ENCODE results near the gene OXER1. TPM values are rescaled to one million over a fixed set of nuclear protein-coding genes. Genes with fewer than 3 reads are reported as not detected.
"Not testable (repeated sequence)": the region's sequence is repeated elsewhere in the genome, so short reads cannot be mapped to it uniquely, and the experiment has no call there.

OXER1 gene
- total RNA-seq, 1 experiment from 2014 or later, result not detected

DNA sequence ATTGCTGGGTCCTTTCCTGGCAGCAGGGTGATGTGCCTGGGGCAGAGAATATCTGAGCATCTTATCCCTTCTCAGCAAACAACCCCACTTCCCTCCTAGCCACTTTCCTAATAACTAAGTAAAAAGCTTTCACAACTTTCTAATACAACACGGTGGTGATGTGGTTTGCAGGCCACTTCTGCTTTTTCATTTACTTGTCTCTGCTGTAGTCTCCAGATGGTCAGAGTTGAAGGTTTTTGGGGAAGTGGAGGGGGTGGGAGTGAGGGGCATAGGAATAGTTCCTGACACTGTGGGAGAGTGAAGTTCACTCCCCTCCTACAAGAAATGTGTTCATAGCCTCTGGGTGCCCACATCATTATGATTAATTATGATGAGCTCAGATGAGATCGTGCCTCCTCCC, 11.6 kb downstream of the OXER1 start:
- no peak for DNase-seq (ENCODE audit: low read depth)

DNA sequence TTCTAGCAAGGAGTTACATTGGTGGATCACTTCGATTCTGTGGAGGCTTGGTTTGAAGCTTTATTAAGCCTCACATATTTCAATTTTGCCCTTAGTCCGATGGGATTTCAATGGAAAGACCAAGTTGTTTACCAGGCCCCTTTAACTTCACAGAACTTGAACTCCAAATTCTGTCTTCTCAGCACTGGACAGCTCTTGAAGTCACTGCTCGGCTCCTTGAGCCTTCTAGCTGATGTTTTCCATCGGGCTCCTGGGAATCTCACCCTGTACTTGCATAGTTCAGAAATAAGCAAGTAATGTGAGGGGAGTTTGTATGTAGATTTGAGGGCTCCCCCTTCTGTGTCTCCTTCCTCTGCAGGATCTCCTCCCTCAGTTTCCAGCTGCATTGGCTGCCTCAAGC, 15.1 kb downstream of the OXER1 start:
- DNase-seq (ENCODE audit: low read depth), result no peak

DNA sequence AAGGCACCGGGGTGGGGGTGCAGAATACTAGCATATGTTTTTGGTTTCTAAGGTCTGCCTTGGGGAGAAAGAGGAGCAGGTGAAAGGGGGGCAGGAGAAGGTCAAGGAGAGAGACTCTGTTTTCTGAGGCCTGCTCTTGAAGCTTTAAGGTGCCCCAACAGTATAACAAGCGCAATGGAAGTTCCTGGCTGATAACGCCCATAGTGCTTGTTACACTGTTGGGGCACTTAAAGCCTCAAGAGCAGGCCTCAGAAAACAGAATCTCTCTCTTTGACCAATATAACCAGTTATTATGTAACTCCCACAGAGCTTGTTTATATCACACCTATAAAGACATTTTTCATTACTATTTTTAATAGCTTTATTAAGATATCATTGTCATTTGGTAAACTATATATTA, 16.5 kb downstream of the OXER1 start:
- no peak for DNase-seq (ENCODE audit: low read depth)

DNA sequence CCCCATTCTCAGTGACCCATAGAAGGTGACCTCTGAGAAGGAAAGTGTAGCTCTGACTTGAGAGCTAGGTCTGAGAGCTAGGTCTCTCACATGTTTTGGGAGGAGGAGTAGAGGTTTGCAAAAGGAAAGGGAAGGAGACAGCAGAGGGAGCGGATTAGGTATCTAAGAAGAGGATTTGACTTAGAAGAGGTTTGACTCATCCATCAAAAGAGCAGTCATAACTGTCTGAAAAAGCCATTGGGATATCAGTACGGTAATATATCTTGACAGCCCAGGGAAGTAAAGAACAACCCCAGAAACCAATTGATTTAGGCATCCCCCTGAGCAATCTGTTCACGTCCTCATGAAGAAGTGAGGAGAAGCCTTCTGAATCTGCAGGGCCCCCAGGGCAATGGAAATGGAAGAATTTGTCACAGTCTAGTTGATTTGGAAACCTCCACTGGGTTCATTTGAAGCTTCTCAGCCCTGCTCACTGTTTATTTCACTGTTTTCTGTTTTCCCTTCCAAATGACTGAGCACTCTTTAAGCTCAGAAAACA, 19.3 kb downstream of the OXER1 start:
- no peak for DNase-seq (ENCODE audit: low read depth)

DNA sequence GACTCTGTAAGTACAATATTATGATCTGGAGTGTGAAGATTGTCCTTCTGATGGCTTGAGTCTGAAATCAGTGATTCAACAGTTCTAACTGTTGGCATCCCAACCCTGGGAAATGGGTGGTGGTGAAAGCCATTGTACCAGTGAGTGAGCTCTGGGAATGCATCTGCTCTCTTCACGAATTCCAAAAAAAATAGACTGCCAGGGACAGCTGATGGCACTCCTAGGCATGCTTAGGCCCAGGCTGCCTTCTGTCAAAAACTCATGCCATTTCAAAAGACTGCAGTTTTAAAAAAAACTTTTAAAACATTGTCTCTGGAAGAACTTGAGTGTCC, 20.3 kb downstream of the OXER1 start:
- no peak for DNase-seq (ENCODE audit: low read depth)

DNA sequence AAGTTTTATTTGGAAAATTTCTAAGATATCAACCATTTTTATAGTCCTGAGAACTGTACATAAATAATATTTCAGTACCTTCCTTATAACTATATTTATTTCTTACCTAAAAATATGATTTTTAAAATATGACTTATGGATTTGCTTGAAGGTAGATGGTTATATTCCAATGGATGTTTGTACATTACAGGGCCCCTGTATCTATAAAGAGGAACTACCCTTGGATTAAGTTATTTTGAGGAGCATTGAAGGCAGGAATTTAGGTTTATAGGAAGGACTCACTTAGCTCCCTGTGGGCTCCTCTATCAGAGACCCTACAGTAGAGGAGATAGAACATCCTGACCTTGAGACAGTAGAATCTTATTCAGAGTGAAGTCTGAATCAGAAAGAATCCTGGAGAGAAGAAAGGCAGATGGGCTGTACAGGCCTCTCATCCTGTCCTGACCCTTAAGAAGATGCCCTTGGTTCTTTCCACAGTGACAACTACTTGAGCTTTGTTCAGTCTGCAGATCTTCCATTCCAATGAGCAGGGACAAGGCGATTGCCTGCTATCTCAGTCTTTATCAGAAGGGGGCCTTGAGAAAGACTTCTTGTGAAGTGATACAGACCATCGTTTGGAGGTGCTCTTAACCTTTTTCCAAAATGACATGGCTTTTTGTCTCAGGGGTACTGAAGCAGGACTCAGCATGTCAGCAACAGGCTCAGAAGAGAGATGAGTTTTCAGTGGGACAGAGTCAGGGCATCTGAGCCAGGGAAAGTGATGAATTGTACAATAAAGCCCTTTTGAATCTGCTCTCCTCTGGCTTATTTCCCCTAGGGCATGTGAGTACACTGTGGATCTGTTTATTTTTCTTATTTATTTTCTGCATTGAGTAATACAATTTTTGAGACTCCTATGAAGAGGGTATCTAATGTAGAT, 20.9 kb downstream of the OXER1 start:
- peak; percentile 7 for DNase-seq (ENCODE audit: low read depth)

DNA sequence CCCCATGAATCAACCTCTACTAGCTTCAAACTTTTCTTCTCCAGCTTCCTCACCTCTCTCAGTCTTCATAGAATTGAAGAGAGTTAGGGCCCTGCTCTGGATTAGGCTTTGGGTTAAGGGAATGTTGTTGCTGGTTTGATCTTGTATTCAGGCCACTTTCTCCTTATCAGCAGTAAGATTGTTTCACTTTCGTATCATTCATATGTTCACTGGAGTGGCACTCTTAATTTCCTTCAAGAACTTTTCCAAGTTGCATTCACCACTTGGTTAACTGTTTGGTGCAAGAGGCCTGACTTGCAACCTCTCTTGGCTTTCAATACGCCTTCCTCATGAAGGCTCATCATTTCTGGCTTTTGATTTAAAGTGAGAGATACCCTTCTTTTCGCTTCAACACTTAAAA, 22.8 kb downstream of the OXER1 start:
- DNase-seq (ENCODE audit: low read depth), result no peak

DNA sequence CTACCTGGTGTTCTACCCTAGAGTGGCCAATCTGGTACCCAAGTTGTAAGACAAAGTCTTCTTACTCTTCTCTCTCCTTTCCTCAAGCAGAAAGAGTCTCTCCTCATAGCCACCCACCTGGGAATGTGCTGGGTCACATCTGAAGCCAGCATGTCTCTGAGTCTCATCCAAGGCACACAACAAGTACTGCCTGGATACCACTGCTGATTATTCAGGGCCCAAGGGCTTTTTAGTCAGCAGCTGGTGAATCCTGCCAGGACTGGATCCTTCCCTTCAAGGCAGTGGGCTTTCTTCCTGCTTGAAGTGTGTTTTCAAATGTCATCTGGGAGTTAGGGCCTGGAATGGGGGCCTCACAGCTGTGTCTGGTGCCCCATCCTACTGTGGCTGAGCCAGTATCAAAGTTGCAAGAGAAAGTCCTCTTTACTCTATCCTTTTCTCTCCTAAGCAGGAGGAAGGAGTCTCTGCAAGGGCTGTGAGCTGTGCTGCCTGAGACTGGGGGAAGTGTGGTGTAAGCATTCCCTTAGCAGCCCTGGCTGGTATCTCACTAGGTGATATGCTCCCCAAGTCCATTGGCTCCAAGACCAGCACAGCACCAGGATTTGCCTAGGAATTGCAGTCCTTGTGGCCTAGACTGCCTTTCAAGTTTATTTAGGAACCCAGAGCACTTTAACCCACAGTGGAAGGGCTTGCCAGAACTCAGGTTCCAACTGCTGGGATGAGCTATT, 27.2 kb downstream of the OXER1 start:
- DNase-seq (ENCODE audit: low read depth), result peak; percentile 35

DNA sequence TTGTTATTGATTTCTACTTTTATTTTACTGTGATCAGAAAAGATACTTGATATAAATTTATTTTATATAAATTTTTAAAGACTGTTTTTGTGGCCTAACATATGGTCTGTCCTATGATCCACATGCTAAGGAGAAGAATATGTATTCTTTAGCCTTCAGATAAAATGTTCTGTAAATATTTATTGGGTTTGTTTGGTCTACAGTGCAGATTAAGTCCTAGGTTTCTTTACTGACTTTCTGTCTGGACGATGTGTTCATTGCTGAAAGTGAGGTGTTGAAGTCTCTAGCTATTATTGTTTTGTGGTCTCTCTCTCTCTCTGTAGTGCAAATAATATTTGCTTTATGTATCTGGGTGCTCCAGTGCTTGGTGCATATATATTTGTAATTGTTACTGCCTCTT, 30.1 kb downstream of the OXER1 start:
- DNase-seq (ENCODE audit: low read depth), result no peak

DNA sequence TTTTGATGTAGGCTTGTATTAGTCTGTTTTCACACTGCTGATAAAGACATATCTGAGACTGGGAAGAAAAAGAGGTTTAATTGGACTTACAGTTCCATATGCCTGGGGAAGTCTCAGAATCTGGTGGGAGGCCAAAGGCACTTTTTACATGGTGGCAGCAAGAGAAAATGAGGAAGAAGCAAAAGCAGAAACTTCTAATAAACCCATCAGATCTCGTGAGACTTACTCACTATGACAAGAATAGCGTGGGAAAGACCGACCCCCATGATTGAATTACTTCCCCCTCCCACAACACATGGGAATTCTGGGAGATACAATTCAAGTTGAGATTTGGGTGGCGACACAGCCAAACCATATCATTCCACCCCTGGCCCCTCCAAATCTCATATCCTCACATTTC, 32.6 kb downstream of the OXER1 start:
- not testable (repeated sequence) for DNase-seq (ENCODE audit: low read depth)

DNA sequence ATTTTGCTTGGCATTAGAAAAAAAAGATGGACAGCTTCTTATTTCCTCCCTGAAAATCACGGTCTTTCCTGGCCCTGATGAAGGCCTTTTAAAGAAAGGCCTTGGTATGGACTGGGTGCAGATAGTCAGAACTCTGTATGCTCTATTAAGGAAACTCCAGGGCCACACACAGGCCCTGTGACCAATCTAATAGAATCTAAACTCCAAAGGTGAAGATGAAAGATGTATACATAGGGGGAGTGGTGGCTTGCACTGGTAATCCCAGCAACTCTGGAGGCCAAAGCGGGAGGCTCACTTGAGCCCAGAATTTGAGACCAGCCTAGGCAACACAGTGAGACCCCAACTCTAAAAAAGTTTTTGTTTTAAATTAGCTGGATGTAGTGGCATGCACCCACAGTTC, 37.3 kb downstream of the OXER1 start:
- no peak for DNase-seq (ENCODE audit: low read depth)

DNA sequence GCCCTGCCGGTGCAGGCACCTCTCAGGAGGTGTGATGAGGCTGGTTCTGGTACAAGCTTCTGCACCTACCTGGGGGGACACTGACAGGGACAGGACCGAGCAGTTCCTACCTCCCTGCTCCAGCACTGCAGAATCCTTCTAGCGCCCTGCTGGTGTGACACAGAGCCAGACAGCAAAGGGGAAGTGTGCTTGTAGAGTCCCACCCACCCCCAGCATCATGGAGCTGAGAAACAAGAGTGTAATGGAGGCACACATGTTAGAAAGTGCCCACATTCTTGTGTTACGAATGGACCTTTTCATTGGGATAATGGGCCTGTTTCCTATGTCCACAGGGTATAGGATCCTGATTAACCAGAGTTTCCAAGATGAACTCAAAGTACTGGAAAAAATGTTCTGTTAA, 38.3 kb downstream of the OXER1 start:
- peak; percentile 3 for DNase-seq (ENCODE audit: low read depth)

DNA sequence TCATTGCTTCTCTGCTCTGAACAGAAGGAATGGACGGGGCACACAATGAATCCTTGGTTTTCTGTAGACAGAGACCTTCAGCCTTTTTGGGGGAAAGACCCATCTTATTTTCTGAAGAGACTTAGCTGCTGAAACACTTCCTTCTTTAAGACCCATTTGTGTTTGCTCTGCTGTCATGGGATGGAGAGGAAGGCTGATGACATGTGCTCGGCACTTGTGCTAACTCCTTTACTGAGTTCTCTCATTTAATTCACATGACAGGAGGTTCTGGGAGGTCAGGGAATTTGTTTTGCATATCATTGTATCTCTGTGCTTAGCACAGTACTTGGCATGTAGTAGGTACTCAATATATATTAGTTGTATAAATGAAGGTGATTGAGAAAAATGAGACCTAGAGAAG, 39.0 kb downstream of the OXER1 start:
- DNase-seq (ENCODE audit: low read depth), result no peak

DNA sequence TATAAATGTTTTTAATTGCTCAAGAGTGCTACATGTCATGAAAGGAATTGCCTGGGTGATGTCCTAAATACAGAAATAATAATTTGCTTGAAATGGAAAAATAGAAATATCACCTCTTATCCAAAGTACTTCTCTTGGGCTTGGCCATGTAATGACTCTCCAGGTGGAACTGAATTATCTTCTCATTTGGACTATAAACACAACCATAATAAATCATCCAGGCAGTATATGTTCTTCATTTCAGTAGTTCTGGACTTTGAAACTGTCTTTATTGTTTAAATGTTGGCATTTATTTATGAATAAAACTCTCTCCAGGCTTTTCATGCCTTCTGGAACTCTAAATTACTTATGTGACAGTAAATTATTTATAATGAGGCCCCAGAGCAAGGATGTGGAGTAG, 40.5 kb downstream of the OXER1 start:
- DNase-seq (ENCODE audit: low read depth), result no peak

DNA sequence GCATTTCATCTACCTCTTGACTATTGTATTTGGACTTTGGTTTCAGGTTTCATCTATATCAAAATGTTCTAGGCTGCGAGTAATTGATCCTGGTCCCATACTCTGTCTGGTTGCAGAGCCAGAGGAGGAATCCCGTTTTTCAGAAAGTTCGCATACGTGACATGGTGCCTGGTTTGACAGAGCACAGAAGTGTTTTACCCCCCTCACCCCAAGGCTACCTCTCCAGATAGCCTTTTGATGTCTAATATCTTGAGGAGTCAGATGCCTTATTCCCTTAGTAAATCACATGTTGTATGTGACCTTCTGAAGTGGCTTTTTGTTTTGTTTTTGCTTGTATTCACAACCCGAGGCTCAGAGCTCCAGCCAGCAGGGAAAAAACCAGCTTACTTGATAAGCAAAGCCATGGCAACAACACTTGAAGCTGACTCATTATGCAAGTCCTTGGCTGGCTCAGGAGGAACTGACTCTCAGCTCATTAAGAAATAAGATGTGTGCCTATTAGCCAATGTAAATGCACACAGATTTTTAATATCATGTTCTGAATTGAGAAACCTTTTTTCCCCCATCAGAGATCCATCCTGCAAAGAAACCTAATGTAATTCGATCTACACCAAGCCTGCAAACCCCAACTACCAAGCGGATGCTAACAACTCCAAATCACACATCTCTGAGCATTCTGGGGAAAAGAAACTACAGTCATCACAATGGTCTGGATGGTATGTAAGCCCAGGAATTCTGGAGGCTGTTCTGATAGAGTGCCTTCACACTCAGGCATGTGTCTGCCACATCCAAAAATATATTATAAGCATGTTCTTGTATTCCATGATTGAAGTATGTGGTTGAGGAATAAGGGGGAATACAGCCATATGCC, 41.4 kb downstream of the OXER1 start:
- DNase-seq (ENCODE audit: low read depth), result peak; percentile 69

DNA sequence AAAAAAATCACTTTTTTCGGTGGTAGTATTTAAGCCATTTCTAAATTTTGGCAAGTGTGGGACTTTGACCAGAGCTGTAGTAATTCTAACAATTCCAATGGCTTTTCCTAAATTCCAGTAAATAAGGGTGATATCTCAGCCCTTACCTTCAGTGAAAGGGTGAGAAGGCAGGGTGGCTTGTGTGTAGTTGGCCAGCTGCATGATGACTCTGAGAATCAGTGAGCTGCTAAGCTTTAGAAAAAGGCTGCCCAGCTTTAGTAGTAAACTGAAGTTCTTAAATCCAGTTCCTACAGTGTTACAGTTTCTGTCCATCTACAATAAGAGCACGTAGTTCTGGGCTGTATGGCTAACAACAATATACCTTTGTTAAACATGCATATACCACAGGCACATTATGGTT, 42.0 kb downstream of the OXER1 start:
- no peak for DNase-seq (ENCODE audit: low read depth)

DNA sequence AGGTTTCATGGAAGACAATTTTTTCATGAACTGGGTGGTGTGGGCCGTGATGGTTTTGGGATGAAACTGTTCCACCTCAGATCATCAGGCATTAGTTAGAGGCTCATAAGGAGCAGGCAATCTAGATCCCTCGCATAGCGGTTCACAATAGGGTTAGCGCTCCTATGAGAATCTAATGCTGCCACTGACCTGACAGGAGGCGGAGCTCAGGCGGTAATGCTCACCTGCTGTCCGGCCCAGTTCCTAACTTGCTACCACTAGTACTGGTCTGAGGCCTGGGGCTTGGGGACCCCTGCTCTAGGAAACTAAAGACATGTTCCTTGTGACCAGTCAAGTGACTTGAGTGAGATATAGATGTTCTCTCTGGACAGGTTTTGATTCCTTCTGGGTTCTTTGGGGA, 49.2 kb downstream of the OXER1 start:
- no peak for DNase-seq (ENCODE audit: low read depth)

DNA sequence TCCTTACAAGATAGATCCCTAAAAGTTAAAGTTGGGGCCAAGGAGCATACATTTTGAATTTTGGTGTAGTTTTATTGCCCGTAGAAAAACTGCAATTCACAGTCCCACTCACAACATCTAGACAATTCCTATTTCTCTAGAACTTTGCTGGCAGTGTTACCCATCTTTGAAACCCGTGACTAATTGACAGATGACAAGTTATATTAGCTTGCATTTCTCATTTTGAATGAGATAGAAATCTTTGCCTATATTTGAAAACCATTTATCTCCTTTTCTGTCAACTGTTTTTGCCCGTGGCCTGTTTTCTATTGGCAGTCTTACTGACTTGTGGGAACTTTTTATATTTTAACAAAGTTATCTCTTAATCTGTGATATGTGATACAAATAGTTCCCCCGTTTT, 50.0 kb downstream of the OXER1 start:
- DNase-seq (ENCODE audit: low read depth), result no peak

DNA sequence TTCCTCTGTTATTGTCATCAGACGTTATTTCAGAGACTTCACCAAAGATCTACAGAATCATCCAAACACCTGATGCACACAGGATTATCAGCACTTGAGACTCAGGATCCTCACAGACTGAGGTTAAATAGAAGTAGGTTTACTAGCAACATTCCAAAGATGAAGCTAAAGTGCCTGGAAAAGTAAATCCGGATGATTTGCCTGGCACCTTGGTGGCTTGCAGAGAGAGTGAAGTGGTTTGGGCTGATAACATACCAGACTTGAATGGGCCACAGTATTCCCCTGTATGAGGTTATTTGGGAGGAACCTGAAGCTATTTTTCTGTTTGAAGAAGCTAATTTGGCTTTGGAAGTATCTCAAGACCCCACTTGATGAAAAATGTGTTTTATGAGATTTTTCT, 51.0 kb downstream of the OXER1 start:
- no peak for DNase-seq (ENCODE audit: low read depth)

Measured in RPMI7951 (cell line).